ENCODE results near the gene TACR2. TPM values are rescaled to one million over a fixed set of nuclear protein-coding genes. Genes with fewer than 3 reads are reported as not detected.

Gene TACR2
- polyA plus RNA-seq, 1 donor: 8.2 TPM

GRCh38 chr10:69435966-69436520 lies 19.3 kb upstream of the TACR2 start:
- no CpG with 5 or more reads among the region's 14 CpGs for WGBS (ENCODE audit: insufficient coverage, low lambda C conversion rate)
- peaks cover 3% of the 10 kb centered on the region for H3K9me3 ChIP-seq (ENCODE audit: control insufficient read depth, low read depth, low read length)
- no peak for DNase-seq
- H3K4me1 ChIP-seq (ENCODE audit: control insufficient read depth, insufficient read depth, low read length): peaks cover 28% of the 10 kb centered on the region
- no peak overlapping the region for H3K4me3 ChIP-seq (ENCODE audit: low read length)
- H3K36me3 ChIP-seq (ENCODE audit: control insufficient read depth, insufficient read depth, low read length): no peaks in the 10 kb centered on the region
- H3K27ac ChIP-seq (ENCODE audit: low read length): no peak overlapping the region
- H3K27me3 ChIP-seq (ENCODE audit: control insufficient read depth, insufficient read depth, low read length): no peaks in the 10 kb centered on the region

DNA sequence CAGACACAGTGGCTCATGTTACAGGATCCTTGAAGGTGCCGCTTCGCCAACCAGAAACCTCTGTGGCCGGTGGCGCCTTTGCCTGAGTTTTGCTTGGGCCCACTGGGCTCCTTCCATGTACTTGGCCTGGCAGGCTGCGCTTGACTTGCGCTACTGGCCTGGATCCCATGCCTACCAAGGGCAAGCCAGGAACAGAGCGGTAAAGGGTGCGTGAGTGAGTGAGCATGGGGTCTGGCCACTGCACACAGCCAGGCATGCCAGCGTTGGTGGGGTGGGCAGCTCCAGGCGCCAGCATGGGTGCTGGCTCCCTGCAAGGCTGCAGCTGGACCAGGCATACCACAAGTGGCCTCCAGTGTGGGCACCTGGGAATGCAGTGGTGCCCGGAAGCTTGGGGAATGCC lies 18.2 kb upstream of the TACR2 start:
- Histone ChIP-seq H3K9me3 (ENCODE audit: control insufficient read depth, low read depth, low read length) (peaks cover 3% of the 10 kb centered on the region), H3K27me3 (ENCODE audit: control insufficient read depth, insufficient read depth, low read length) (no peaks in the 10 kb centered on the region), H3K4me3 (ENCODE audit: low read length) (no peak overlapping the region), H3K27ac (ENCODE audit: low read length) (no peak overlapping the region), H3K36me3 (ENCODE audit: control insufficient read depth, insufficient read depth, low read length) (no peaks in the 10 kb centered on the region), H3K4me1 (ENCODE audit: control insufficient read depth, insufficient read depth, low read length) (peaks cover 18% of the 10 kb centered on the region)
- no peak for DNase-seq
- WGBS (ENCODE audit: insufficient coverage, low lambda C conversion rate): no CpG with 5 or more reads among the region's 11 CpGs

GRCh38 chr10:69434169-69434568 lies 17.5 kb upstream of the TACR2 start:
- no peak overlapping the region for H3K4me3 ChIP-seq (ENCODE audit: low read length)
- H3K36me3 ChIP-seq (ENCODE audit: control insufficient read depth, insufficient read depth, low read length): no peaks in the 10 kb centered on the region
- DNase-seq: peak in 1 of 2 donors; percentile 61
- 100% methylated on average over 1 of the region's 2 CpGs for WGBS (ENCODE audit: insufficient coverage, low lambda C conversion rate)
- H3K27ac ChIP-seq (ENCODE audit: low read length): no peak overlapping the region
- peaks cover 12% of the 10 kb centered on the region for H3K4me1 ChIP-seq (ENCODE audit: control insufficient read depth, insufficient read depth, low read length)
- H3K27me3 ChIP-seq (ENCODE audit: control insufficient read depth, insufficient read depth, low read length): no peaks in the 10 kb centered on the region
- peaks cover 3% of the 10 kb centered on the region for H3K9me3 ChIP-seq (ENCODE audit: control insufficient read depth, low read depth, low read length)

GRCh38 chr10:69428165-69428564 lies 11.4 kb upstream of the TACR2 start:
- H3K27ac ChIP-seq (ENCODE audit: low read length): no peak overlapping the region
- DNase-seq: no peak
- H3K27me3 ChIP-seq (ENCODE audit: control insufficient read depth, insufficient read depth, low read length): no peaks in the 10 kb centered on the region
- WGBS (ENCODE audit: insufficient coverage, low lambda C conversion rate): no CpG with 5 or more reads among the region's 8 CpGs
- H3K36me3 ChIP-seq (ENCODE audit: control insufficient read depth, insufficient read depth, low read length): no peaks in the 10 kb centered on the region
- H3K9me3 ChIP-seq (ENCODE audit: control insufficient read depth, low read depth, low read length): no peaks in the 10 kb centered on the region
- no peak overlapping the region for H3K4me3 ChIP-seq (ENCODE audit: low read length)
- peaks cover 26% of the 10 kb centered on the region for H3K4me1 ChIP-seq (ENCODE audit: control insufficient read depth, insufficient read depth, low read length)

GRCh38 chr10:69426376-69426727 lies 9.6 kb upstream of the TACR2 start:
- Histone ChIP-seq H3K36me3 (ENCODE audit: control insufficient read depth, insufficient read depth, low read length) (no peaks in the 10 kb centered on the region), H3K4me3 (ENCODE audit: low read length) (no peak overlapping the region), H3K9me3 (ENCODE audit: control insufficient read depth, low read depth, low read length) (no peaks in the 10 kb centered on the region), H3K27ac (ENCODE audit: low read length) (peak overlapping the region; percentile 87), H3K27me3 (ENCODE audit: control insufficient read depth, insufficient read depth, low read length) (no peaks in the 10 kb centered on the region), H3K4me1 (ENCODE audit: control insufficient read depth, insufficient read depth, low read length) (peaks cover 26% of the 10 kb centered on the region)
- DNase-seq: no peak
- WGBS (ENCODE audit: insufficient coverage, low lambda C conversion rate): no CpG with 5 or more reads among the region's 4 CpGs

DNA sequence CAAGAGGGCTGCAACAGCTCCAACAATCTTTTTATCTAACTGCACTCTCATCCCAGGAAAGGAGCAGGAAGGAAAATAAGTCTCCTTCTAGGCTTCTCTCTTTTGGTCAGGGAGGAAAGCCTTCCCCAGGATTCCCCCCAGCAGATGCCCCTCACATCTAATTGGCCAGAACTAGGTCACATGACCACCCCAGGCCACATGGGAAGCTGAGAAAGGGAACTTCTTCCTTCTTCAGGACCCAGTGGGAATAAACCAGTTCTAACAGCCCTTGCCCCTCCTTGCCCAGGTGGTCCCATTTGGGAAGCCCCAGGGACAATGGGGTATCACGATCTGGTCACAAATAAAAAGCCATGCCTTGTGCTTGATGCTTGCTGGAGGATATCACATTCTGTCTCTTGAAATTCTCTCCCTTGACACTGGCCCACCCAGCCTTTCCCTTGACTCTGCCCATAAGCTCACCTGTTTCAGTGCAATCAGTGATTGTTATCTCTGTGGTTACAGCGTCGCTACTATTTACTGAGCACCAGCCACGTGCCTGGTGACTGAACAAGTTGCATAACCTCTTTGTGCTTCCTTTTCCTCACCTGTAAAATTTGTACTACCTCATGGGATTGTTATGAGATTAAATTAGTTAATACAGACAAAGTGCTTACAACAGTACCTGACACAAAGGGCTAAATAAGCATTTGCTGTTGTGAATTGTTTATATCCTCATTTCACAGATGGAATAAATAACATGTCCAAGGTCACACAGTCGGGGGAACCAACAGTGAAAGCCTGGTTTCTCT lies 9.0 kb upstream of the TACR2 start:
- DNase-seq: peak; percentile 90 to 94
- Histone ChIP-seq H3K9me3 (ENCODE audit: control insufficient read depth, low read depth, low read length) (no peaks in the 10 kb centered on the region), H3K4me3 (ENCODE audit: low read length) (no peak overlapping the region), H3K36me3 (ENCODE audit: control insufficient read depth, insufficient read depth, low read length) (no peaks in the 10 kb centered on the region), H3K27ac (ENCODE audit: low read length) (peak overlapping the region; percentile 87), H3K27me3 (ENCODE audit: control insufficient read depth, insufficient read depth, low read length) (no peaks in the 10 kb centered on the region), H3K4me1 (ENCODE audit: control insufficient read depth, insufficient read depth, low read length) (peaks cover 26% of the 10 kb centered on the region)
- WGBS (ENCODE audit: insufficient coverage, low lambda C conversion rate): no CpG with 5 or more reads among the region's 5 CpGs

DNA sequence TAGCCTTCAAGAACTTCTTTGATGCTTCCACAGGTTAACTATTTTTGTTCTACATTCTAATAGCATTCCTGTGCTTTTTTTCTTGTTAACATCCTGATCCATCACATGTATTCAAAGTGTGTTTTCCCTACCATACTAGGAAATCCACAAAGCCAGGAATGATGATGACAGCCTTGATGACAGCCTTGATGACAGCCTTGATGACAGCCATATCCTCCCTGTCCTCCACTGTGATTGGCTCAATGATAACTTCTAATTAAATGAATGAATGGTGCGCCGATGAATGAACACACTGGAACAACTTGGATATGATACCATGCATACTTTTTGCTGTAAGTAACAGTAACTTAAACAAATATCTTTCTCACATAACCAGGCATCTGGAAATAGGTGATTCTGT lies 8.3 kb upstream of the TACR2 start:
- peak overlapping the region; percentile 87 for H3K27ac ChIP-seq (ENCODE audit: low read length)
- H3K36me3 ChIP-seq (ENCODE audit: control insufficient read depth, insufficient read depth, low read length): no peaks in the 10 kb centered on the region
- no peaks in the 10 kb centered on the region for H3K9me3 ChIP-seq (ENCODE audit: control insufficient read depth, low read depth, low read length)
- H3K4me1 ChIP-seq (ENCODE audit: control insufficient read depth, insufficient read depth, low read length): peaks cover 26% of the 10 kb centered on the region
- no peaks in the 10 kb centered on the region for H3K27me3 ChIP-seq (ENCODE audit: control insufficient read depth, insufficient read depth, low read length)
- no CpG with 5 or more reads among the region's 2 CpGs for WGBS (ENCODE audit: insufficient coverage, low lambda C conversion rate)
- DNase-seq: no peak
- no peak overlapping the region for H3K4me3 ChIP-seq (ENCODE audit: low read length)

GRCh38 chr10:69422676-69423075 lies 6.0 kb upstream of the TACR2 start:
- Histone ChIP-seq H3K27me3 (ENCODE audit: control insufficient read depth, insufficient read depth, low read length) (no peaks in the 10 kb centered on the region), H3K9me3 (ENCODE audit: control insufficient read depth, low read depth, low read length) (no peaks in the 10 kb centered on the region), H3K27ac (ENCODE audit: low read length) (no peak overlapping the region), H3K4me1 (ENCODE audit: control insufficient read depth, insufficient read depth, low read length) (peaks cover 48% of the 10 kb centered on the region), H3K36me3 (ENCODE audit: control insufficient read depth, insufficient read depth, low read length) (no peaks in the 10 kb centered on the region), H3K4me3 (ENCODE audit: low read length) (no peak overlapping the region)
- no peak for DNase-seq
- WGBS (ENCODE audit: insufficient coverage, low lambda C conversion rate): no CpG with 5 or more reads among the region's 4 CpGs

DNA sequence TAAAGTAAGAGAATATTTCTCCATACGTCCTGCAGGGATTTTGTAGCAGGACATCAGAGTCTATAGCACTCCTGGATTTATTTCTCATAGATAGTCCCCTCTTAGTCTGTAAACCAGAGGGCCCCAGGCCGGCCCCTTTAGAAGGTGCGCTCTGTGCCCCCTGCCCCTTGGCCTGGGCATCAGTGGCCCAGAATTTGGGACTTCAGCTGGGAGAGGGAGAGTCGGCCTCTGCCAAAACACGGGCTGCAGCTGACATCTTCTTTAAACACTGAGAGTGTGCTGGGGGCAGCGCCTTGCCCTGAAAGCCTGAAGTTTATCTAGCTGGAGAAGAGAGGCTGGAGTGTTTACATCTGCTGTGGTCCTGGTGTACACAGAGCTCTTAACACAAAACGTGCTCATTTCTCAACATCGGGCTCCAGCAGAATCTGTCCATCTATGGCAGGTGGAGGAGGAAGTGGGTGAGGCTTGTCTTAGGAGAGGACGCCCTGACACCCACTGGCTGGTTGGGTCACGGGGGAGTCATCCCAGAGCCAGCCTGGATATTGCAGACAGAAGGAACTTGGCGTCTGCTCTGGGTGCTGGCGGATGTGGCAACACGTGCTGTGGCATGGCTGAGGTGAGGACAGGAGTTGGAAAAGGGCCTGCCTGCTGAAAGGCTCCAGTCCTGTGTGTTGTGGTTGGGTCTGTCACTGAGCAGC lies 5.0 kb upstream of the TACR2 start:
- no peaks in the 10 kb centered on the region for H3K27me3 ChIP-seq (ENCODE audit: control insufficient read depth, insufficient read depth, low read length)
- H3K9me3 ChIP-seq (ENCODE audit: control insufficient read depth, low read depth, low read length): no peaks in the 10 kb centered on the region
- DNase-seq: peak in 1 of 2 donors; percentile 47
- no peak overlapping the region for H3K27ac ChIP-seq (ENCODE audit: low read length)
- H3K4me3 ChIP-seq (ENCODE audit: low read length): no peak overlapping the region
- H3K36me3 ChIP-seq (ENCODE audit: control insufficient read depth, insufficient read depth, low read length): no peaks in the 10 kb centered on the region
- H3K4me1 ChIP-seq (ENCODE audit: control insufficient read depth, insufficient read depth, low read length): peaks cover 51% of the 10 kb centered on the region
- no CpG with 5 or more reads among the region's 13 CpGs for WGBS (ENCODE audit: insufficient coverage, low lambda C conversion rate)

DNA sequence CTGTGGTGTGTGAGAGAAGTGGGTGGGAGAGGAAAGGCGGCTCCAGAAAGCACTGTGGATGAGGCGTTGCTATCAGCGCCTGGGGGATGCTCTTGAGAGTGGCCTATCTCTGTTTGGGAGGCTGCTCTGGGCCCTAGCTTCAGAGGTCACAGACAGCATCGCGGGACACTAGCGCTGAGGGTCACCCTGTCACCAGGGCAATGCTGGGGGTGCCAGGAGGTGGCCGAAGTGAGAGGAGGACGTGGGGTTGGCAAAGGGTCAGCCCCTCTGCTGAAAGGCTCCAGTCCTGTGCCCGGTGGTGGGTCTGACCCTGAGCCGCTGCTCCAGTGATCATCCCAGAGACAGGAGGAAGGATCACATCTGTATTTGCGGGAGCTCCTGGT lies 3.0 kb upstream of the TACR2 start:
- Histone ChIP-seq H3K27me3 (ENCODE audit: control insufficient read depth, insufficient read depth, low read length) (no peaks in the 10 kb centered on the region), H3K4me1 (ENCODE audit: control insufficient read depth, insufficient read depth, low read length) (peaks cover 35% of the 10 kb centered on the region), H3K27ac (ENCODE audit: low read length) (peak overlapping the region; percentile 28), H3K36me3 (ENCODE audit: control insufficient read depth, insufficient read depth, low read length) (no peaks in the 10 kb centered on the region), H3K4me3 (ENCODE audit: low read length) (no peak overlapping the region), H3K9me3 (ENCODE audit: control insufficient read depth, low read depth, low read length) (no peaks in the 10 kb centered on the region)
- no CpG with 5 or more reads among the region's 11 CpGs for WGBS (ENCODE audit: insufficient coverage, low lambda C conversion rate)
- no peak for DNase-seq

Data from large intestine (tissue), 3 donors.